ENCODE measurements around the gene IQCF2.
"Not testable (repeated sequence)": the region's sequence is repeated elsewhere in the genome, so short reads cannot be mapped to it uniquely, and the experiment has no call there.

DNA sequence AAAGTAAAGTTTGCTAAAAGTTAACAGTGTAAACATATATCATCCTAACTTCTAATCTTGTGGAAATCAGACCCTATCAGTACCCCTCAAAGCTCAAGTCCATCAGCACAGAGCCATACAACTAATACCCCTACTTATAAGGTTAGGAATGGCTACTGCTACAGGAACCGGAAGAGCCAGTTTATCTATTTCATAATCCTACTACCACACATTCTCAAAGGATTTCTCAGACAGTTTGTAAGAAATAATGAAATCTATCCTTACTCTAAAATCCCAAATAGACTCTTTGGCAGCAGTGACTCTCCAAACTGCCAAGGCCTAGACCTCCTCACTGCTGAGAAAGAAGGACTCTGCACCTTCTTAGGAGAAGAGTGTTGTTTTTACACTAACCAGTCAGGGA lies 6.0 kb upstream of the IQCF2 start:
- not testable (repeated sequence) for TF ChIP-seq ZNF561 (CRISPR knock-in tag; conservative IDR thresholded peaks at IDR 0.05); E2F3 (CRISPR knock-in tag; IDR thresholded peaks at IDR 0.05); MECOM (CRISPR knock-in tag; IDR thresholded peaks at IDR 0.05); ESRRA (IDR thresholded peaks at IDR 0.05; ENCODE audit: borderline replicate concordance, low read depth); TCF7L2 (IDR thresholded peaks at IDR 0.05; ENCODE audit: low read depth, low read length)
- TF ChIP-seq, protein P1, sequence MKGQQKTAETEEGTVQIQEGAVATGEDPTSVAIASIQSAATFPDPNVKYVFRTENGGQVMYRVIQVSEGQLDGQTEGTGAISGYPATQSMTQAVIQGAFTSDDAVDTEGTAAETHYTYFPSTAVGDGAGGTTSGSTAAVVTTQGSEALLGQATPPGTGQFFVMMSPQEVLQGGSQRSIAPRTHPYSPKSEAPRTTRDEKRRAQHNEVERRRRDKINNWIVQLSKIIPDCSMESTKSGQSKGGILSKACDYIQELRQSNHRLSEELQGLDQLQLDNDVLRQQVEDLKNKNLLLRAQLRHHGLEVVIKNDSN (CRISPR knock-in tag; IDR thresholded peaks at IDR 0.05), result not testable (repeated sequence)

All from K562 (cell line).